Lung (tissue), 12 donors: ENCODE data around the gene CDHR4. TPM values are rescaled to one million over a fixed set of nuclear protein-coding genes. Genes with fewer than 3 reads are reported as not detected.
"Not testable (repeated sequence)": the region's sequence is repeated elsewhere in the genome, so short reads cannot be mapped to it uniquely, and the experiment has no call there.

Source experiments
- ATAC-seq: fragments of 200-7000 bp; cut with Tn5 transposase; one replicate; pipeline ENCODE4 v1.9.1; 2020; ENCODE audit warnings: moderate number of reproducible peaks; ENCODE audit not compliant: insufficient read depth, low FRiP score
- DNase-seq, 3 donors: peaks; one replicate each; pipeline ENCODE4 v3.0.0-alpha.2; 2013 to 2017
- H3K27ac ChIP-seq, 2 donors: one replicate each; pipeline ENCODE4 v1.5.1; 2013; ENCODE audit warnings: mild to moderate bottlenecking in 2 of 2, moderate library complexity in 2 of 2, control low read depth in 1 of 2, inconsistent platforms in 1 of 2, low read depth in 1 of 2, low read length in 1 of 2
- H3K27me3 ChIP-seq, 3 donors: one replicate each; pipeline ENCODE4 v1.5.1; 2013; ENCODE audit warnings: low read length in 2 of 3; ENCODE audit not compliant: control insufficient read depth in 3 of 3, insufficient read depth in 3 of 3
- H3K36me3 ChIP-seq, 4 donors: one replicate each; pipeline ENCODE4 v1.5.1; 2013; ENCODE audit warnings: low read length in 4 of 4, mild to moderate bottlenecking in 1 of 4, moderate library complexity in 1 of 4; ENCODE audit not compliant: control insufficient read depth in 4 of 4, insufficient read depth in 4 of 4
- H3K4me1 ChIP-seq, 5 donors: one replicate each; pipeline ENCODE4 v1.5.1; 2013; ENCODE audit warnings: low read length in 5 of 5, mild to moderate bottlenecking in 2 of 5, moderate library complexity in 1 of 5; ENCODE audit not compliant: control insufficient read depth in 5 of 5, insufficient read depth in 5 of 5
- H3K4me3 ChIP-seq: one replicate; pipeline ENCODE4 v1.5.1; 2013; ENCODE audit warnings: mild to moderate bottlenecking, control low read depth, moderate library complexity
- H3K9ac ChIP-seq, 2 donors: one replicate each; pipeline ENCODE4 v1.5.1; 2013; ENCODE audit warnings: low read length in 2 of 2, control low read depth in 1 of 2; ENCODE audit not compliant: insufficient read depth in 1 of 2
- H3K9me3 ChIP-seq, 4 donors: one replicate each; pipeline ENCODE4 v1.5.1; 2013; ENCODE audit warnings: low read length in 3 of 4, mild to moderate bottlenecking in 1 of 4, moderate library complexity in 1 of 4; ENCODE audit not compliant: control insufficient read depth in 4 of 4, insufficient read depth in 3 of 4
- WGBS, 2 donors: extraction: QIAGEN DNeasy Blood & Tissue Kit; methylation state at CpG; one replicate each; pipeline ENCODE4 v1.1.7; 2013; 5-methylcytosine and 5-hydroxymethylcytosine counted together
- polyA plus RNA-seq, 2 donors: library from polyadenylated mRNA; stranded (reverse); fragments of 200-250 nt; gene quantifications; one replicate each; pipeline ENCODE4 v1.2.1, GENCODE V29; 2013
- total RNA-seq, 2 donors: library from RNA; depleted of rRNA in 1 of 2; stranded (reverse); fragments of >200 nt in 1 of 2; gene quantifications; one replicate each; pipeline ENCODE4 v1.2.1, GENCODE V29; 2014 to 2021
- TF ChIP-seq, protein P1 (sequence below): IDR thresholded peaks from 2 replicates; pipeline ENCODE4 v1.5.1; 2012; ENCODE audit warnings: mild to moderate bottlenecking; ENCODE audit errors: control extremely low read depth, extremely low read depth
- donor health status: control.
- donor health status: control.
- donor health status: Bipolar disorder and iron deficiency.
- donor health status: healthy.
- donor health status: DM: yes; HTN: yes; CAD: no.

CDHR4 gene
- total and polyA plus RNA-seq, 4 donors = 6.3 to 27.0 (median 8.8) TPM

GRCh38 chr3:49826016-49826415 is 26.3 kb upstream of the CDHR4 start:
- 80 to 90% methylated on average over 6 of the region's 6 CpGs for WGBS, 2 donors
- Histone ChIP-seq H3K27me3 (no peaks in the 10 kb centered on the region), H3K4me3 (no peak overlapping the region), H3K27ac (no peak overlapping the region), H3K36me3 (peaks cover 0 to 4% (median 1%) of the 10 kb centered on the region in 4 donors), H3K9me3 (no peaks in the 10 kb centered on the region), H3K4me1 (peaks cover 0 to 7% (median 0%) of the 10 kb centered on the region in 5 donors), H3K9ac (no peak overlapping the region)
- ATAC-seq (no peak), DNase-seq (no peak)
- TF ChIP-seq, protein P1, sequence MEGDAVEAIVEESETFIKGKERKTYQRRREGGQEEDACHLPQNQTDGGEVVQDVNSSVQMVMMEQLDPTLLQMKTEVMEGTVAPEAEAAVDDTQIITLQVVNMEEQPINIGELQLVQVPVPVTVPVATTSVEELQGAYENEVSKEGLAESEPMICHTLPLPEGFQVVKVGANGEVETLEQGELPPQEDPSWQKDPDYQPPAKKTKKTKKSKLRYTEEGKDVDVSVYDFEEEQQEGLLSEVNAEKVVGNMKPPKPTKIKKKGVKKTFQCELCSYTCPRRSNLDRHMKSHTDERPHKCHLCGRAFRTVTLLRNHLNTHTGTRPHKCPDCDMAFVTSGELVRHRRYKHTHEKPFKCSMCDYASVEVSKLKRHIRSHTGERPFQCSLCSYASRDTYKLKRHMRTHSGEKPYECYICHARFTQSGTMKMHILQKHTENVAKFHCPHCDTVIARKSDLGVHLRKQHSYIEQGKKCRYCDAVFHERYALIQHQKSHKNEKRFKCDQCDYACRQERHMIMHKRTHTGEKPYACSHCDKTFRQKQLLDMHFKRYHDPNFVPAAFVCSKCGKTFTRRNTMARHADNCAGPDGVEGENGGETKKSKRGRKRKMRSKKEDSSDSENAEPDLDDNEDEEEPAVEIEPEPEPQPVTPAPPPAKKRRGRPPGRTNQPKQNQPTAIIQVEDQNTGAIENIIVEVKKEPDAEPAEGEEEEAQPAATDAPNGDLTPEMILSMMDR = no peak

GRCh38 chr3:49823131-49823530 is 23.5 kb upstream of the CDHR4 start:
- H3K27me3 ChIP-seq, H3K4me1 ChIP-seq, H3K36me3 ChIP-seq, H3K9me3 ChIP-seq, H3K4me3 ChIP-seq, H3K9ac ChIP-seq, ATAC-seq, DNase-seq, H3K27ac ChIP-seq: not testable (repeated sequence)
- WGBS, 2 donors = 80 to 92% methylated on average over 3 of the region's 3 CpGs

- Histone ChIP-seq H3K9ac (peak within 1 kb of the TSS; percentile 39 to 86), H3K4me1 (peaks cover 0 to 30% (median 17%) of the 10 kb centered on the region in 5 donors), H3K36me3 (peaks cover 0 to 28% (median 25%) of the 10 kb centered on the region in 4 donors), H3K27me3 (no peaks in the 10 kb centered on the region), H3K27ac (peak within 1 kb of the TSS; percentile 39 to 96), H3K4me3 (peak within 1 kb of the TSS; percentile 58), H3K9me3 (no peaks in the 10 kb centered on the region)
- WGBS, 2 donors = 8 to 10% methylated on average over 9 of the region's 9 CpGs
- TF ChIP-seq, protein P1 = no peak
- DNase-seq (peak; percentile 78 to 95 (median 89)), ATAC-seq (peak; percentile 89)
Measured at GRCh38 chr3:49813497-49814174, 14.0 kb upstream of the CDHR4 start, which contains the start of gene UBA7. Gene UBA7, minus strand, starts transcription at chr3:49813953. Its CDS starts 166 bp downstream, at chr3:49813787.

DNA sequence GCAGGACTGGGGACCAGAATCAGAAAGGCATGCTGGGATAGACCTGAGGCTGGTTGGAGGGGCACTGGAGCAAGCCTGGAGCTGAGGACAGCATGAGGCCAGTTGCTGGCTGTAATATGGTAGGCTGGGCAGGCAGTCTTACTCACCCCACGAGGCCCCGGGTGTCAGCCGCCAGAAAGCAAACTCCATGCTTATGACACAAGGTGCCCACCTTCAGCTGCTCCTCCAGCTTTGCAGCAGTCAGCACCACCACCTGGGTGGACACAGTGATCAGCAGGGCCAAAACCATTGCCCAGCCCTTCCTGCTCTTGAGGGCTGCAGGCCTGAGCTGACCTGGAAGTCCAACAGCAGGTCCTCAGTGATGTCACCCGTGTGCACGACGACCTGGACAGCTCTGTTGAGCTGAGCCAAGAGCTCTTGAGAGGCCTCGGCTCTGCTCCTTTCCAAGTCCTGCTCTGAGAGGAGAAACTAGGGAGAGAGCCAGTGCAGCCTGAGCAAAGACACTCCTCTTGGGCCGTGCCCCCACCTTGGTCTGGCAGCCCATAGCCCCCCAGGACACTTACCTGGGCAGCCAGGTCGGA is 13.3 kb upstream of the CDHR4 start:
- TF ChIP-seq, protein P1 = no peak
- ATAC-seq = peak; percentile 39

More for the DNA sequence above, 13.3 kb upstream of the CDHR4 start:
- 17 to 42% methylated on average over 9 of the region's 9 CpGs for WGBS, 2 donors
- Histone ChIP-seq H3K9ac (peak overlapping the region; percentile 39 to 86), H3K36me3 (peaks cover 0 to 28% (median 25%) of the 10 kb centered on the region in 4 donors), H3K4me1 (peaks cover 0 to 36% (median 23%) of the 10 kb centered on the region in 5 donors), H3K27me3 (no peaks in the 10 kb centered on the region), H3K4me3 (peak overlapping the region; percentile 58), H3K27ac (peak overlapping the region in 1 of 2 donors; percentile 96), H3K9me3 (no peaks in the 10 kb centered on the region)
- peak in 1 of 3 donors; percentile 36 for DNase-seq
